ENCODE results near the gene LCAT.

LCAT gene

DNA sequence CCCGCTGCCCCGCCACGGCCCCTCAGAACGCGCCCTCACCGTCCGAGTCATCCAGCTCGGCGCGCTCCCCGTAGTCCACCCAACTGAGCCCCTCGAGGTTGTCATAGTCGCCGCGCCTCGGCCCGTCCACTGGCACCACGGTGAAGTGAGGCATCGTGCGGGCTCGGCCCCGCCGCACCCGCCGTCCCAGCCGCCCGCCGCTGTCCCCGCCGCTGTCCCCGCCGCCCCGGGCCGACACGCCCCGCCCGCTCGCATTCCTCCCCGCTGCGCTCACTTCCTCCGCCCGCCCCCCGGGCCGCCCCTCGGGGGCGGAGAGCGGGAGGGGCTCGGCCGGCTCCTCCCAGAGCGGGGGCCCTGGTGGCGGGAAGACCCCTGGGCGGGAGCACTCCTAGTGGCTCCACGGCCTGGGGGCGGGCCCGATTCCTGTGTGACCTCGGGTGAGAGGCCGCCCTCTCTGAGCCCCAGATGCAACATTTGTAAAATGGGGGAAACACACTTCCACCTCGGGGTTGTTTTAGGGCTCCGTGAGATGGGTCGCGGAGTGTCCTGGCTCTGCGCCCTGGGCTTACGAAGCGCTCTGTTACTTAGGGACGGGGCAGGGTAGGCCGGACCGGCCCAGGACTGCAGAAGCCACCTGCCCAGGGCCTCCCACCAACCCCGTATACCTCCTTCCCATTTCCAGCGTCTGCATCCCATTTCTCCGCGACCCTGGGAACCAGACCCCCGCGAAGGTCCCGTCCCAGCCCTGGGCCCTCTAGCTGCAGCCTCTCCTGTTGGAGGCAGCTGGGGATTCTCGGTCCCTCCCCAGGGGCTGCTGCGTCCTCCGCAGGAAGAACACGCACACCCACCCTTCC lies 24.7 kb upstream of the LCAT start, which contains the start of gene SLC12A4:
Gene SLC12A4, minus strand, starts transcription at position 238 of the 854 bp plus-strand sequence. Its CDS starts 84 bp downstream, at position 154.
- peak in 11 of 14 donors; percentile 10 to 77 (median 47) for DNase-seq

DNA sequence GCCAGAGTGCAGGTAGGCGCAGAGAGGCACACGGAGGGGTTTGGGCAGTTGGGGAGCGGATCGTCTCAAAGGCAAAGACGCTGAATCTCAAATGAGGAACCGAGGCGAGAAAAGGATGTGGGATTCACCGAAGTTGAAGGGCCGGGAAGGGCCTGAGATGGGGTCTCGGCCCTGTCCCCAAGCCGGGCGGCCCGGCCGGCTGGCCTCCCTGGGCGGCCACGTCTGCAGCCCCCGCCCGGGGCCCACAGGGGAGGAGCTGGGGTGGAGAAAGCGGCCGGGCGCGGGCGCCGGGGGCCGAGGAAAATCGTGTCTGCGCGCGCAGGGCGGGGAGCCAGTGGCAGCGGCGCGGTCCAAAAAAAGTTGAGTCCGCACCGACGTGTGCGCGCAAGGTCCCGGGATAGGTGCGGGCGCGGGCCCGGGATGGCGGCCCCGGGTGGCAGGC lies 24.1 kb upstream of the LCAT start:
- DNase-seq: peak in 2 of 14 donors; percentile 59 to 66

DNA sequence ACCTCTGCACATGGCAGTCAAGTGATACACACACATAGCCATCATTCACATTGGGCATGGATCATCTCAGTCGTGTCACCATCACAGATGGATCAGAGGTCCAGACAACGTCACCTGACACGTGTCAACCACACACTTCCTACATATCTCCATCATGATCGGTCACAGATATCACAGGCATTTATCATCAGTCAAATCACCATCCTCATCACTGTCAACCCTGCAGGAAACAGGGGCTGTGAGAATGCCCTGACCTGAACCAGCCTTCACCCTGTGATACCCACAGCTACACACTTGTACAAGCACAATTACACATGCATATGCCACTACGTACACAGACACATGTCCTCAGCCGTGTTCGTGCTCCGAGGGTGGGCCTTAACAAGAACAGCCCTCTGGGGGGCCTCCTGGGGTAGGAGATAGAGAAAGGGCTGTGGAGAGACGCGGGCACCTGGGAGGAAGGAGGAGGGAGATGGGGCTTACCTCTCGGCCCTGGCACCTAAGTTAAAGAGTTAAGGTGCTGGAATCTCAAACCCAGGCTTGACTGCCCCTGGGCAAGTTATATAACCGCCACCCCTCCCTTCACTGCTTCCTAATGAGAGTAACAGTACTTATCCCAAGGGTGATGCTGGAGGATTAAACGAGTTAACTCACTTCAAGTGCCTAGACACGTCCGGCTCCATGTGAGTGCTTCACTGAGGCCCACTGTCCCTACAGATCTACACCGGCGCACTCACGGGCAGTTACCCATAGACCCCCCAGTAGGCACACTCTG lies 23.4 kb upstream of the LCAT start:
- no peak for DNase-seq

DNA sequence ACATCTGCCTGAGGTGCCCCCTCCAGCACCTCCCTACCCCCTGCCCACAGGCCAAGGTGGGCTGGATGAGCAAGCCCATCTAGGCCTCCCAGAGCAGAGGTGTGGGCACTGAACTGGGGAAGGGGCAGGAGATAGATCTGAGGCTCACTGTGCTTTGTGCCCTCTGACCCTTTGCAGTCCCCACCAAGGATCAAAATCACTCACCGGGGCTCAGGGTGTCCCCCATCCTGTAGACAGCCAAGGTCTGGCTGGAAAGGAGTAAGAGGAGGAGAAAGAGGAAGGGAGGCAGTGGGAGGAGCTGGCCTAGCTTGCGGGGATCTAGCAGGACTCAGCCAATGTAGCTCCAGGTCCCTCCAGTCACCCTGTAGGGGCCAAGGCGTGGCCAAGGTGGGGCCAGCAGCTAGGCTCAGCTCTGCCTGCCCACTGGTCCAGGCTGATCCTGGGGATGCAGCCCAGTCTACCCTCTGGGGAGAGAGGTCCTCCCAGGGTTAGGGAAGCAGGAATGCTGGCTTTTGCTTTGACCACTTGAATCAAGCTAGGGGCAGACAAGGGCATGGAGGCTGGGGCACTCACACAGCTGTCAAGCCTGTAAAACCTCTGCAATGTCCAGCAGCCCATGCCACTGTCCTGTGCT lies 22.7 kb upstream of the LCAT start:
- no peak for DNase-seq

- no peak for DNase-seq
Observed at GRCh38 chr16:67965668-67966548, 22.0 kb upstream of the LCAT start.

DNA sequence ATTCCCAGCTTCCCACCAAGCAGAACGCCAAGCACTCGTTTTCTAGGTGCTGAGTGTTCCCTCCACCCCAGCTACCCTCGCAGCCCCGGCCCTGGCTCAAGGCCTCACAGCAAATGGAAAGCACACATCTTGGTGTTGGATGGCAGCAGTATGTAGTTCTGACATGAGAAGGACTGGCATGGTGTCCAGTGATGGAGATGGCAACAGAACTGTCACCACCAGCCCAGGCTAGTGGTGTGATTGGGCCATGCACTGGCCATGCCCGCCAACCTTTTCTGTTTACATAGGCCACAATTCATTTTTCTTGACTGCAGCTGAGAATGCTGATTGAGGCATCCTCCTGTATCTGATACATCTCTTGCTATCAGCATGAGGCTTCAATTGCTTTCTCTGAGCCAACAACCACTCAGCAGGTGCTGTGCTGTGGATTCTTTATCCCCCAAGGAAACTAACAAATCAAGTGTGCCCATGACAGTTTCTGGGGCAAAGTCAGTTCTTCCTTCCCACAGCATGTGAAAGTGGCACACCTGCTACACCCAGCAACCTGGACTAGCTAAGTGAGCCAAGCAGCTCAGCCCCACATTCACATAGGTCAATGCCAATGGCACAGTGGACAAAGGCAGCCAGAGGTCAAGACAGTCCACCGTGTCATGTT lies 20.7 kb upstream of the LCAT start:
- no peak for DNase-seq

- peak in 3 of 14 donors; percentile 46 to 53 (median 49) for DNase-seq
Observed at GRCh38 chr16:67963662-67964321, 19.9 kb upstream of the LCAT start.

- peak in 8 of 14 donors; percentile 8 to 63 (median 42) for DNase-seq
Observed at GRCh38 chr16:67963292-67963661, 19.4 kb upstream of the LCAT start.

GRCh38 chr16:67962135-67962534 lies 18.2 kb upstream of the LCAT start:
- DNase-seq: no peak

DNA sequence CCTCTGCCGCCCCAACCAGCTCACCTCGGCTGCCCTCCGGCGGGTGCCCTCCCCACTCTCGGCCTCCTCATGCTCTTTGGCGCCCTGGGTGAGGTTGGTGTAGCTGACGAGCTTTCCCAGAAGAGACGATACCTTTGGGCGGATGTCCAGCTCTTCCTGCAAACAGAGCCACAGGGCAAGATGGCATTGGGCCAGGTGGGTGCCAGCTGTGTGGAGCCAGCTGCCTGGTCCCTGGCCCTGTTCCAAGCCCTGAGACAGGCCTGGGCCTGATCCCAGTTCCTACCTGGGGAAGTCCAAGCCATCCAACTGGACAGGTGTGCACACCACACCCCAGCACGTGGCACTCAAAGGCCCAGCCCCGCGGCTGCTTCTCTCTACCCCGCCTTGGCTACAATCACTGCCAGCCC lies 17.6 kb upstream of the LCAT start:
- no peak for DNase-seq

GRCh38 chr16:67959536-67960329 lies 15.8 kb upstream of the LCAT start:
- DNase-seq: no peak

GRCh38 chr16:67957622-67958021 lies 13.7 kb upstream of the LCAT start:
- no peak for DNase-seq

DNA sequence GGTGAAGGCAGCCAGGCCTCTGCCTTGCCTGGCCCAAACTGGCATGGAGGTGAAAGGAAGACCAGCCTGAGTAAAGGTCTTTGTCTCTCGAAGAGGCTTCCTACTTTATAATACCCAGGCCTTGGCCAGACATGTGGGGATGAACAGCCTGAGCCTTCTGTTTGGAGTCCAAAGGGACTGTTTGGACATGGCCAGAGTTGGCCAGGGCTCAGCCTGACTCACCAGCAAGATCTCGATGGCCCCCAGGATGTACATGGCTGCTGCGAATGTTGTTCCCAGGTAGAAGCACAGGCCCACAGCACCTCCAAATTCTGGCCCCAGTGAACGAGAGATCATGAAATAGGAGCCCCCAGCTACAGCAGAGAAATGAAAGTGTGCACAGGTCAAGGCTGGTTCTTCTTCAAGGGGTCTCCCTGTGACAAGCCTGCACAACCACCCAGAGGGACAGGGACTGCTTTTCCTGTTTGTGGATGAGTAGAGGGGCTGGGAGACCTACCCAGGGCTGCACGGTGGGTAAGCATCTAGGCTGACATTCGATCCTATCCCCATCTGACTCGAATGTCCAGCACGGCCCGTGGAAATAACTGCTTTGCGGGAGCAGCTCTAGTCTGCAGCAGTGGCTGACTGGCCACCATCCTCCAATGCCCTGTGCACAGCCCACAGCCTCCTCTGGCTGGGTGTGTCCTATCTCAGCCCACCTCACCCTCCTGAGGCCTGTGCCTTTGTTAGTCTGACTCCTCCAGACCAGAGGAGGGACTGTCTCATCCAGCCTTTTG lies 10.7 kb upstream of the LCAT start:
- no peak for DNase-seq

GRCh38 chr16:67953641-67954375 lies 9.9 kb upstream of the LCAT start:
- peak in 1 of 14 donors; percentile 52 for DNase-seq

- DNase-seq: peak in 13 of 14 donors; percentile 49 to 89 (median 75)
Observed at GRCh38 chr16:67951485-67951884, 7.6 kb upstream of the LCAT start.

DNA sequence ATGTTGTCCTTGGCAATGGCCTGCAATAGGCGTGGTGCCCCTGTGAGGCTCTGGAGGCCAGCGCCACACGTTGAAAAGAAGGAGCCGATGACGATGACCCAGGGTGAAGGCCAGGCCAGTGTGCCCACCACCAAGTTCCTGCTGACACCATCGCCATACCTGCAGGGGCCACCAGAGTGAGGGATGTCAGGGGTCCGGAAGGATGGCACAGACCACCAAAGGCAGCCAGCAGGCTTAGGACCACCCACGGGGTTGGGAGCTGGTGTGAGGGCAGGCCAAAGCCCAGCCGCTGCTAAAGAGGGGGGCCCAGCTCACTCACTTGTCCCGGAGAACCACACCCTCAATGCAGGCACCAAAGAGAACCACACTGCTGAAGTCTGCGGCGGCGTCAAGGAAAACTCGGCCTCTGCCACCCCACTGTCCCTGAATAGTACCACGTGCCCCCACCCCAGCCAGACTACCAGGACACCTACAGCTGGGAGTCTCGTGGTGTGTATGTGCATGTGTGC lies 6.5 kb upstream of the LCAT start:
- no peak for DNase-seq

- no peak for DNase-seq
Observed at GRCh38 chr16:67949645-67950044, 5.7 kb upstream of the LCAT start.

DNA sequence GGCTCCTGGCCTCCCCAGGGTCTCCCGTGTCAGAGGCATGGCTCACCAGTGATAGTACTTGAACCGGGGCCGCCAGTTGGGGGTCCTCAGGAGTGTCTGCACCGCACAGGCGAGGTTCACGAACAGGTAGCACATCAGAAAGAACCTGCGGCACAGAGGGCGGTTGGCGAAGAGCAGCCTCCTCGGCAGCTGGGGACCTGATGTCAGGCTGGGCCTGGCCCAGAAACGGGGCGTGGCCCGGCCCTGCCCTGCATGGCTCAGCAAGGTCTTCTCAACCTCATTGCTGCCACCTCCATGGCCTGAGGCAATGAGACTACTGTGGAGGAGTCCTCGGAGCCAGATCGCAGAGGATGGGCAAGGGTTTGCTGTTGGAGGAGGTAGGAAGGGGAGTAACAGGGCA lies 4.1 kb upstream of the LCAT start:
- no peak for DNase-seq

Data from C1 segment of cervical spinal cord (tissue), 14 donors.